Suppressor macrophage (primary cell): ENCODE measurements around the gene GRIN2A.

Source experiments
- DNase-seq, 4 experiments: peaks; one replicate each; pipeline ENCODE4 v3.0.0-alpha.2; 2020 to 2022

Gene GRIN2A

DNA sequence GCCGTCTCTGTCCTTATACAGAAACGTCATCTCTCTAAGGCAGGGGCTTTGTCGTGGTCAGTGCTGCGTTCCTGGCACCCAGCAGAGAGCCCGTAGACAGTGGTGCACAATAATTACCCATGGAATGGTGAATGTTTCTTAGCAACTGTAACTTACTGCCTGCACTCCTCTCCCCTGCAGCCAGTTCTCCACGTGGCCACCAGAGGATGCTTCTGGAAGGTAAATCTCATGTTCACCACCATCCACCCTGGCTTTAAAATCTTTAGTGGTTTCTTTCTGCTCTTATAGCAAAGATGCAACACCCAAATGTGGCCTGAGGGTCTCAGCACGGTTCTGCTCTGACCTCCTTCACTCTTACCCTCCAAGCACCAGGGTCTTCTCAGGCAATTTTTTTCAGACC lies 150.8 kb downstream of the GRIN2A start:
- no peak for DNase-seq

DNA sequence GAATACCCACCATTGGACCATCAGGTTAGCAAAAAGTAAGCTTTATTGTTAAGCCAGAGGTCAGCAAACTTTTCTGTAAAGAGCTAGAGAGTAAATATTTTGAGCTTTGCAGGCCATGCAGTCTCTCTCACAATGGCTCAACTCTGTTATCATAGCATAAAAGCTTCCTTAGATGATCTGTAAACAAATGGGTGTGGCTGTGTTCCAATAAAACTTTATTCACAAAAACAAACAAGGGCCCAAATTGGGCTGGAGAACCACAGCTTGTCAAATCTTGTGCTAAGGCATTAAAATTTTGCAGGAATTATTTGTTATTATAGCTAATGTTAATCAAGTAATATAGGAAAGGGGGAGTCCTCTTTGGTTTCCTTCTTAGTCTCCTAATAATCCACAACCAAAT lies 153.6 kb downstream of the GRIN2A start:
- DNase-seq, result no peak

DNA sequence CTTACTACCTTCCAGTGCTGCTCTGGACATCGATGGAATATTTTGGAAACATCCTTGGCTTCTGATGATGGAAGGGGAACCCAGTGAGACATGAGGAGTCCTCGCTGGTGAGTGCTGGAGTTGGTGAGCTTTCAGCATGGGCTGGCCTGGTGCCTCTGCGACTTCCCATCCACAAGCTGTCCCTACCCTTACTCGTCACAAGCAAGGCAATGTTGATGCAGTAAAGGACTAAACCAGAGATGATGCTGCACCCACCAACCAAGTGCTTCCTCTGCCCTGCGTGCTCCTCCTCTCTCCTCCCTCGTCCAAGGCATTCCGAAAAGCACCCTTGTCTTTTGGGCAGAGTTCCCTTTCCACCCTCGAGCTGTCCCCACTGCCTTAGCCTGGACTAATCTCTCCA lies 154.7 kb downstream of the GRIN2A start:
- DNase-seq, result no peak

DNA sequence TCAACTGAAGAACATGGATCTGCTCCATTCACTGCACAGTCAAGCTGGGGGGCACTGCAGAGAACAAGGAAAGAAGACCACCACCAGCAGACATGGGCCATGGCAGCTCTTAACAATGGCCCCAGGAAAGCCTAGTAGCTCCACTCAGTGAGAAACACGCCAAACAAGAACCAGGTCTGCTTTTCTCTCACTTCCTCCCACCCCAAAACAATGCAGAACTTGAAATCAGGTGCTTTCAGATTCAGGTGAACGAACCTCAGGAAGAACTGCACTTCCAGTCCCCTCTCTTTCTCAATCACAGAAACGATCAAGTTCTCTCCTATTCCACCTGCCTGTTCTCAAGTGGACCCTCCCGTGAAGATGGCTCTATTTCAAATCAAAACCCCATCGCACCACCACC lies 155.6 kb downstream of the GRIN2A start:
- DNase-seq, result no peak

DNA sequence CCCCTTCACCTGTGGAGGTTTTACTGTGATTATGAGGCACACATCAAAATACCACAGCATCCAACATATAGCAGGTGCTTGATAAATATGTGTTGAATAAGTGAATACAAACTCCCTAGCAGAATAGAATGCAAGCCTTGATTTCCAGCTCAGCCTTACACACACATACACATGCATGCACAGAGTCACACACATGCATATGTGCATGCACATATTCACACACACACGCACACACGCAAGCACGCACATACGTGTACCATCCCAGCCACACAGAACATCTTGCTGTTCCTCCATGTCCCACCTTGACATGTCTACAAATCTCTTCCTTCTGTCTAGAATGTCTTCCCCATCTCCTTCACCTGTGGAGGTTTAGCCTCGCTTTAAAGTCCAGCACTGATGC lies 160.1 kb downstream of the GRIN2A start:
- no peak for DNase-seq

DNA sequence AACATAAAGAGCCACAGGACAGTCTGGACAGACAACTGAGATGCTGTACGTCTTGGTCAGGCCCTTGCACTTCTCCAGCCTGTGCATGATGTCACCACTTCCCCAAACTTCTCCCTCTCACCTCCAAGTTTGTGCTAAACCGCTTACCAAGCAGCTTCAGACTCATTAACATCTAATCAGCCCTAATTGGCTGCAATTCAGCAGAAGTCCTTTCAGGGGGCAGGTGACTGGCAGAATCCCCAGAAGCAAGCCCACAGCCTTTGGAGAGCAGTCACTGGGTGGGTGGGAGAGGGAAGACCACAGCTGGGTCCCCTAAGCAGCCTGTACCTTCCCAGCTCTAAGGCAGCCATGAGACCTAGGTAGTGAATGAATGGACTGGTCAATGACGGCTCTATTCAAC lies 161.4 kb downstream of the GRIN2A start:
- no peak for DNase-seq

DNA sequence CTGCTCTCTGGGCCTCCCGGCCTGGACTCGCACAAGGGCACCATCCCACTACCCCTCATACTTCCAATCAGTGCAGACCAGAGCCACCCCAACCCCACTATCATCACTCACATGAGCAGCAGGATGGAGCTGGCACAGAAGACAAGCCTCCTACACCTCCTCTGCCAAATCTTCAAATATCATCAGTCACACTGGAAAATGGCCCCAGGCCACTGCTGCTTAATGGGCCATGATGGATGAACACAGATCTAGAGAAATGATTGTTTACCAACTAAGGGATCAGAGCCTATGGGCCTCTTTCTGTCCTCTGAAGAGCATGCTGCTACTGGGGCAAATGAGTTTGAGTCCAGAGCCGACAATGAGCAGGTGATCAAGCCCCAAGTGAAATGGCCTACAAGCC lies 165.5 kb downstream of the GRIN2A start:
- no peak for DNase-seq

DNA sequence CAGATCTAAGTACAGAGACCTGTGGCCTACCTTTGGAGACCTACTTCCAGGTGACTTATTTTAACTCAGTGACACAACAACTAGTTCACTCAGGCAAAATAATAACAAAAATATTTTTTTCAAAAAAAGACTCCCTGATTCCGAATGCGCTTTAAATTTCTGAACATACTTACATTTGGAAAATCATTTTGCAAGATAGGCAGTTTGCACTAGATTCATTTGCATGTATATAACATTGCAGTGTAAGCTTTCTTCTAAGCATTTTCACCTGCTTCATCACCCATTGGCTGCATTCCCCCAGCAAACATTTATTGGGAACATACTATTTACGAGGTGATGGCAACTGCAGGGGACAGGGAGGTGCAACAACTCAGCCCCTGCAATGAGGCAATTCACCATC lies 166.8 kb downstream of the GRIN2A start:
- DNase-seq, result no peak

DNA sequence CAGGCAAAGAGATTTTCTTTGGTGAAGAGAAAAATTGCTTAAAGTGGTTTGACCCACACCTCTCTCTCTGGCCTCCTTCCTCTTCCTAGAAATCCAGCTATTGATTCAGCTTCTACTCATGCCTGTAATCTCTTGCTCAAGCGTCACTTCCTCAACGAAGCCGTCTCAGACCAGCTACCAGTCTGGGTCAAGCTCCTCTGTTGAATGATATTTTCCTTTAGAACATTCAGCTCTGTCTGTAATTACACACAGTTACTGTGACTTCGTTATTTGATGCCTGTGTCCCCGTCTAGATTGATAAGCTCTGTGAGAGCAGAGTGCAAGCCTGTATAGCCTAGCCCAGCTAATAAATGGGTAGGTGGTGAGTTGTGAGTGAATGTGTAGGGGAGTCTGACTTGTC lies 168.5 kb downstream of the GRIN2A start:
- peak in 1 of 4 experiments; percentile 0 for DNase-seq

DNA sequence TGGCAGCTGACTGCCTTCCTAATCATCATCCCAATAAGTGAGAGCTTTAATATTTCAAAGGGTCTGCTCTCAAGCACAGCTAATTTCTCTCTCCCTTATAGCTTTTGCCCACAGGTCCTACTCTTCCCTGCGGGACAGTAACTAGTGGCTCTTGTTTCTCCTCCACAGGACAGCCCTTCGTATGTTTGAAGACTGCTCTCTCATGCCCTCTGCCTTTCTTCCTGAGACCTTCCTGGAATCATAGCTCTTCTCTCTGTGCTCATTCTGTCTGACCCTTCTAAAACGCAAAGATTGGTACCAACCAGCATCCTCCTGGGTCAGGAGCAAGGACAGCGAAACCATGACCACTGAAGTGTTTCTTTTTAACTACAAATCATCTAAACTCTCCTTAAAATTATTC lies 168.9 kb downstream of the GRIN2A start:
- DNase-seq, result no peak

DNA sequence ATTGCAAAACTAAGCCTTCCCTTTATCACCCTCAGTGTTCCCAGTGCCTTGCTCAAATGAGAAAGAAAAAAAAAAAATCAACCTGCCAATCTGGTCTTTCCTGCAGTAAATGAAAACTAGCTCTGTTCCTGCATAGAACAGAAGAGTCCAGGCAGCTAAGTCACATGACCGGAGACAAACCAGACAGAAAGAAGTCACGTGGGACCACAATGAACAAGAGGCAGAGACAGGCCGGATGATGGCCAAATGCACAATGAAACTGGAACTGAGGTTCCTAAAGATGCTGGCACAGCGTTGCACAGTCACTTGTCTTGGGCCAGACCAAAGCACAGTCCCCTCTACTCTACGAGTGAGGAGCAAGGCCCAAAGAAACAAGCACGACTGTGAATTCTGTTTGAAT lies 172.5 kb downstream of the GRIN2A start:
- DNase-seq, result no peak

DNA sequence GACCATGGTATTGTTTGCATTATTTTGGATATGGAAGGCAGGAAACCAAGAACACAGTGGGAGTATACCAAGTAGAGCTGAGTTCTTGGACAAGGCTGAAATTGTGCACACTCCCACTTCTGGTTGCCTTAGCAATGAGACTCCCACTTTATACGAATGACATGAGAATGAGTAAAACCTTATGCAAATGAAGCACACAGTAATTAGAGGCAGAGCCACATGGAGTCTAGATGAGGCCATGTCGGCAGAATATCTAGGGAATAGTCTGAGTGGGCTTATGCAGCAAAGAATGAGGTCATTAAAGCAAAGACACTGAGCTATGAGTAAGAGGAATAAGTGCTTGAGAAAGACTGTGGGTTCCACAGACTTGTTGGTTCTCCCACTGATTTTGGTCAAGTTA lies 178.7 kb downstream of the GRIN2A start:
- DNase-seq, result no peak

DNA sequence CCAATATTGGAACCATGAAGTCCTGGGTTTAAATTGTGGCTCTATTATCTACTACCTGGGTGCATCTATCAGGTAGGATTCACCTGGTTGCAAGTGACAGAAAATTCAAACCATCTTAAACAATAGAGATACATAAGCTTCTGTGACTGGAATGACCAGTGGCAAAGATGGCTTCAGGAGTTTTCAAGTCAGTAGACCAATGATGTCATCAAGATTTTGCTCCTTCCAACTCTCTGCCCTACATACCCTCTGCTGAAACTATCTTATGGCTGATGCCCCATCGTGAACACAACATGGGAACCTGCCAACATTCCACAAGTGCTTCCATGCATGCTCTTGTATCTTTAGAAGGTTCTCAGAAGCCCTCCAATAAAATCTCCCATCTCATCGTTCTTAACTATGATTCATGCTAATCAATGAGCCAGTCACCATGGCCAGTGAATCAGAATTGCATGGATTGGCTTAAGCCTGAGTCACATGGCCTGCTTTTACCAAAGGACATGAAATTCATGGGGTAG lies 180.9 kb downstream of the GRIN2A start:
- DNase-seq, result no peak

DNA sequence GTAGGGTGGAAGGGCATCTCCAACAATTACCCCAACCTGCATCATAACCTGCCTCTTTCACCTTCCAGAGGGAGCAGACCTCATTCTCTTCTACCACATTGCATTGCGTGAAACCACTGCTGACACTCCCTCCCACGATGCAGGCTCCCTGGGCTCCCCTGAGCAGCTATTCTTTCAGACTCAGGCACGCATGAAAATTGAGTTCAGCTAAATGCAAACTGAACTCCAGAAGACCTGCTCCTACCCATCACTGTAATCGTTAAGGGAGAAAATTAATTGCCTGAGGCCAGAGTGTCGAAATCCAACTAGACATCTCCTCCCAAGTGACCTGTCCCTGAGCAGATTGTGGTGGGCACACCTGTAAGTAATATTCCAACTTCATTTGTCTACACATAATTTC lies 186.0 kb downstream of the GRIN2A start:
- DNase-seq, result no peak

DNA sequence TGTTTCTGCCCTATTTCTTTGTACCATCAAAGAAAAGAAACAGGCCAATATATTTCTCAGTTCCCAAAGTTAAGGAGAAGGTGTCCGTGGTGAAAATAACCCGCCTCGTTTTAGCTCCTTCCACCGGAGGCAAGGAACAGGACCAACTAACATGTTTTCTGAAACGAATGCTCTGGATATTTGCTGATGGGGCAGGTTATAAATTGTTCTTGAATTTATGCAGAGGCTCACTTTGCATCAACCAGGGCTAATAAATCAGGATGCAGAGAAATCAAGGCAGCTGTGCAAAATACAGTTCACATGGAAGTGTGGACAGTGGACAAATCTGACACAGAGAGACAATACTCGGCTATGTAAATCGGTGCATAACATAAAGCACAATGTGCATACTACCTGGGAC lies 189.8 kb downstream of the GRIN2A start:
- no peak for DNase-seq

DNA sequence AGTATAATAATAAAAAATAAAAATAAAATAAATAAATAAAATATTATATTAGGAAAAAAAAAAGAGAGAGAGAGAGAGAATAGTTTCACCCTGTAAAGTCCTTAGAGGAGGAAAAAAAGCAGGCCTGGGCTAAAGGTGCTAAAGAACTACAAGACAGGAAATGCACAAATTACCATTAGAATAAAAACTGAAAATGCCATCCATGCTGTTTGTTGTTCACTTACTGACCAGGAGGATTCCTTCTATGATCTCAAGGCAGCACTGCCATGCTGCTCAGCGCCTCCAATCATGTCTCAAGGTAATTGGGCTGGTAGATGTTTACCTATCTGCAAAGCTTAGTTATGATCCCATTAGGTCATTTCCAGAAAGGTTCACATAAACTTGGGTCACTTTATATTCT lies 201.2 kb downstream of the GRIN2A start:
- DNase-seq, result no peak

DNA sequence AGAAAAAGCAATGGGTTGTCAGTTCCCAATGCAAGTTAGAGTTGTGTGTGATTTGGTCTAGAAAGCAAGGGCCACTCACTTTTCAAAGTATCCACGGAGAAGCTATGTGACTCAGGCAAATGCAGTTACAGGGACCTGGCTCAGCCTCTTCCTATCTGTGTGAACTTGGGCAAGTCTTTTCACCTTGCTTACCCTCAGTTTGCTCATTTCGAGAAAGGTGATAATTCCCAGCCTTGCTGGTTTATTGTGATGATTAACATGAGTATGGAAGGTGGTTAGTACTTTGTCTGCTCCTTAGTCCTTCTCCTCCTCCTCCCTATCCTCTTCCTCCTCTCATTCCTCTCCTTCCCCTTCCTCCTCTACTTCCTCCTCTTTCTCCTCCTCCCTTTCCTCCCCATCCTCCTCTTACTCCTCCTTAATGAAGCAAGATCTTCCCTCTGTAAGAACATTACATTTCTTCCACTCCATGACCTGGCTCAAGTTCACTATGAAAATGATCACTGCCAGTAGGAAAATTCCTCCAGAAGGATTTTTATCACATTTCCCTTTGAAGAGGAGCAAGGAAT lies 204.0 kb downstream of the GRIN2A start:
- no peak for DNase-seq

DNA sequence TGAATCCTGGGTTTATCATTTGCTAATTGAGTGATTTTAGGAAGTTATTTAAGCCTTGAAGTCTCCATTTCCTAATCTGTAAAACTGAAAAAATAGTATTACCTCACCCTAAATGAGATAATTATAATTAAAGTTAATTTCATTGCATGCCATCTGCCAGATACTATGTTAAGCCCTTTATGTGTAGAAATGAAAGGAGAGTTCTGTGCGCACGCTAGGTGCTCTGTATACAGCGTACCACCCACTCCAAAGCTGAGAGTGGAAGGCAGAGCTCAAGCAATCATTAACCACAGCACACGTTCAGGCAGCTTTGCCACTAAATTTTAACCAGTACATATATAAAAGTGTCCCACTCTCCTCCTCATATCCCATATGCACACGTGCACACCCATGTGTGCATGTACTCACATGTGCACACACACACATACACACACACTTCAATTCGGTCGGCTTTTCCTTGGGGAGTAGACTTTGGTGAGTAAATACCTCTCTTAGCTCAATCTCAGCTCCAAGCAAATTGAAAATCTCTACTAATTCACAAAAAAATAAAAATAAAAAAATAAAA lies 204.8 kb downstream of the GRIN2A start:
- no peak for DNase-seq

DNA sequence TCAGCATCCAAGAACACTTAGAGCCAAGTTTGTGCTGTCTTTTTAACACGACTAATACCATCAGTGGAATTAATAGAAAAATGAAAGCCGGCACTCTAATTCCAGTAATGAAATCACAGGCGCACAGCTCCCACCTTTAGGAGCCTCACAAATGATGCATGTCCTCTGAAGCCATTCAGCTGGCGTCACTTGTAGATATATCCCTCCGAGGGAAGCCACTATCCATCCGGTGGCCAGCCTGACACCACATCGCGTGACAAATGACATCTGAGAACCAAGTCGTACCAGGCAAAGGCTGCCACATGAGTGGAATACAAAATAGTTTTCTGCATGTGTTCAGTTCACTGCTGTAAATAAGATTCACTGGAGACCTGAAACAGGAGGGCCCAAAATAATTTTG lies 205.6 kb downstream of the GRIN2A start:
- no peak for DNase-seq

DNA sequence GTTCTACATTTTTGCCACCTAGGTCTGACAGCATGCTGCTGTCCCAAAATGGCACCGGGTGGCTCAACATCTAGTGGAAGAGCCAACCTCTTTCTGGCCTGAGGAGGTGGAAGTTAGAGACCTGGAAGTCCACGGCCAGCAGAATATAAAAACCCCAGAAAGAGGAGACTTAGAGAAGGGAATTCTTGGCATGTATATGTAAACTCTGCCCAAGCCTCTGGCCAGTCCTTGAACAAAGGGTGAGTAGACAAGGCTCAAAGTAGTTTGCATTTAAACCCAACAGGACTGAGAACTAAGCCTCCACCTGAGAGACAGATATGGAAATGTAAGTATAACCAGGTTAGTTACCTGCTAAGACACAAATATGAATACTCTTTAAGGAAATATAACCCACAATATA lies 210.3 kb downstream of the GRIN2A start:
- DNase-seq, result no peak

DNA sequence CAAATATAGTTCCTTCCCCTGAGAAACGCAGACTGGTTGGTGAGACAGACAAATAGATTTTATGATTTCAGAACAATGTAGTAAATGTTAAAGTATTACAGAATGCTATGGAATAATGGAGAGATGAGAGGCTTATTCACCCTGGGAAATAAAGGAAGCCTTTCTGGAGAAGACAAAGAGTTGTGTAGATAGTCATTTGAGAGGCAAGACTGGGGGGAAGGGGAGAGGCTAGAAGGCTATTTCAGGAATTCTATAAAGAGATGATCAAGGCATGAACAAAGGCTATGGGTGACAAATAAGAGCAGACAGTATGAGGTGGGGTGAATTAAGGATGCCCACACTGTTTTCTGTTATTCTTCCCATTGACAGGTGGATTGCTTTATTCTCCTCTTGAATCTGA lies 211.4 kb downstream of the GRIN2A start:
- no peak for DNase-seq

DNA sequence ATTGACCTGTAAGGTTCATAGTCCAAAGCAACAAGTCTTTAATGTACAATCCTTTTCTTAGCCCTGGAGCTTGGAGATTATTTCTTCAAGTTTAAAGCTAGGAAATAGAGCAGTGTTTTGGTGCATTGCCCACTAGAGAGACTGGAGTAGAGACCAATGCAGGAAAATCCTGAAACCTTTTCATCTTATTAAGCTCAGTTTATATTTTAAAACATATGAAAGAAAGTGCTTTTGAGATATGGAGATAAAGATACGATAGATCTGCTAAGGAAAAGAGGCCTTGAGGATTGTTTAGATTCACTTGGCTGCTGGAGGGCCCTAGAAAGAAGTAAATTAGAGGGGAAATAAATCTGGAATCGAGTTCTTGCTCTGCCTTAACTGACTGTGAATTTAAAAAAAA lies 212.0 kb downstream of the GRIN2A start:
- DNase-seq, result no peak

DNA sequence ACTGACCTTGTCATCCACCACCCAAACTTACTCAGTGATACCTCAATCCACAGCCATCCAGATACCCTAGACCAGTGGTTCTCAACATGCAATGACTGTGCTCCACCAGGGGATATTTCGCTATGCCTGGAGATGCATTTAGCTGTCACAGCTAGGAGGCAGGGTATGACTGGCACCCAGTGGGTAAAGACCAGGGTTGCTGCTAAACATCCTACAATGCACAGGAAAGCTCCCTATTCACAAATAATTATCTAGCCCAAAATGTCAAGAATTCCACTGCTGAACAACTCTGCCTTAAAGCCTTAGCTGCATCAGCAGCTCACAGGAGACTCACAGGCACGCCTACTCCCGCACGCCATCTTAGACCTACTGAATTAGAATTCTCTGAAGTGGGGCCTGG lies 212.6 kb downstream of the GRIN2A start:
- DNase-seq, result no peak

DNA sequence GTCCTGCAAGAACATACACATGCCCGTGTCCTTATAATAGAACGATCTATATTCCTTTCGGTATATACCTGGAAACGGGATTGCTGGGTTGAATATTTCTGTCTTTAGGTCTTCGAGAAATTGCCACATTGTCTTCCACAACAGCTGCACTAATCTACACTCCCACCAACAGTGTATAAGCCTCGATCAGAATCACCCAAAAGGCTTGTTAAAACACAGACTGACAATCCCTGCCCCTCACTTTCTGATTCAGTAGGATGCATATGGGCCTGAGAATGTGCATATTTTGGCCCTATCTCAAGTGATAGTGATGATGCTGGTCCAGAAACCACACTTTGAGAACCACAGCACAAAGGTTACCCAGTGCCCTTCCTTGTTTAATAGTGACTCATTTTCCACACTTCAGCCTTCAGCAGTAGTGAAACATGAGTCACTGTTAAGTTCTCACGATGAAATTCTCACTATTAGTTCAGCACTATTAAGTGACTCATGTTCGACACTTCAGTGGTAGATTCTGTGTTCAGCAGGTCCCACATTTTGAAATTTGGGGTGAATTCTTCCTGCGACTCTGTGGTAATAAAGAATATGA lies 215.6 kb downstream of the GRIN2A start:
- no peak for DNase-seq

DNA sequence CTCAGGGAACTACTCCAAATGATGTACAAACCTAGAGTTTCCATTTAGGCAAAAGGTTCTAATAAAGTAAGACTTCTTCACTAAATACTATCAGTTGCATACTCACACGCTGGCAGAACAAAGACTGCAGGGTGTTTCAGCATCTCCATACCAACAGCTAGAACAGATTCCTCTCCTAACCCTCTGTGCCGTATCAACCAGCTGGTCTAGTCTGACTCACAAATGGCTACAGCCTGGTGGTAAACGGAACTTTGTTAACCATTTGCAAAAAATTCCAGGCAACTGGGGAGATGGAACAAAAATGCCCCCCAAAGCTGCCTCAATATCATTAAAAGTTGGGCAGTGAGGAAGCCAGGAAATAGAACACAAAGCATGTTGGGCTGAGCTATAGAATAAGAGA lies 217.1 kb downstream of the GRIN2A start:
- no peak for DNase-seq
